Measurements from ENCODE around the gene MYOM3.

Gene MYOM3

DNA sequence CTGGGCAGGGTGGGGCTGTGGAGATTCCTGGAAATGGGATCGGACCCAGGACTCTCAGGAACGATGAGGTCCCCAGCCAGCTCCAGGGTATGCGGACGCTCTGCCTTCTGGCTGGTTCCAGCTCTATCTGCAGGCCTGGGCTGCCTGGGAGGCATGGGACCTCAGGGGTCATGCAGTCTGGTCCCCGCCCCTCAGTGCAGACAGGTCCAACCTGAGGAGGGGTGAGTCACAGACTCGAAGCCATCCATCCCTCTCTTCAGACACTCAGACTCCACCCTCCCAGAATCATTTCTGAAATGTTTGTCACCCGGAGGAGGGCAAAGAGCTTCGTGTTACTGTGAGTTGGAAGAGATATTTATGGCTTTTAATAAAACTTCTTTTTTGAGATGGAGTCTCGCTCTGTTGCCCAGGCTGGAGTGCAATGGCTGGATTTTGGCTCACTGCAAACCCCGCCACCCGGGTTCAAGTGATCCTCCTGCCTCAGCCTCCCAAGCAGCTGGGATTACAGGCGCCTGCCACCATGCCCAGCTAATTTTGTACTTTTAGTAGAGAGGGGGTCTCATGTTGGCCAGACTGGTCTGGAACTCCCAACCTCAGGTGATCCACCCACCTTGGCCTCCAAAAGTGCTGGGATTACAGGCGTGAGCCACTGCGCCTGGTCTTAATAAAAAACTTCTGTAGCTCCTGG is 5.9 kb upstream of the MYOM3 start:
- no peak overlapping the region for H3K4me3 ChIP-seq (ENCODE audit: control insufficient read depth, low read depth, low read length)
- no peak for DNase-seq (ENCODE audit: low read depth)
- TF ChIP-seq, protein P1, sequence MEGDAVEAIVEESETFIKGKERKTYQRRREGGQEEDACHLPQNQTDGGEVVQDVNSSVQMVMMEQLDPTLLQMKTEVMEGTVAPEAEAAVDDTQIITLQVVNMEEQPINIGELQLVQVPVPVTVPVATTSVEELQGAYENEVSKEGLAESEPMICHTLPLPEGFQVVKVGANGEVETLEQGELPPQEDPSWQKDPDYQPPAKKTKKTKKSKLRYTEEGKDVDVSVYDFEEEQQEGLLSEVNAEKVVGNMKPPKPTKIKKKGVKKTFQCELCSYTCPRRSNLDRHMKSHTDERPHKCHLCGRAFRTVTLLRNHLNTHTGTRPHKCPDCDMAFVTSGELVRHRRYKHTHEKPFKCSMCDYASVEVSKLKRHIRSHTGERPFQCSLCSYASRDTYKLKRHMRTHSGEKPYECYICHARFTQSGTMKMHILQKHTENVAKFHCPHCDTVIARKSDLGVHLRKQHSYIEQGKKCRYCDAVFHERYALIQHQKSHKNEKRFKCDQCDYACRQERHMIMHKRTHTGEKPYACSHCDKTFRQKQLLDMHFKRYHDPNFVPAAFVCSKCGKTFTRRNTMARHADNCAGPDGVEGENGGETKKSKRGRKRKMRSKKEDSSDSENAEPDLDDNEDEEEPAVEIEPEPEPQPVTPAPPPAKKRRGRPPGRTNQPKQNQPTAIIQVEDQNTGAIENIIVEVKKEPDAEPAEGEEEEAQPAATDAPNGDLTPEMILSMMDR (IDR thresholded peaks at IDR 0.05; ENCODE audit: control insufficient read depth, insufficient read depth, low read depth, low read length, missing control alignments): no peak

DNA sequence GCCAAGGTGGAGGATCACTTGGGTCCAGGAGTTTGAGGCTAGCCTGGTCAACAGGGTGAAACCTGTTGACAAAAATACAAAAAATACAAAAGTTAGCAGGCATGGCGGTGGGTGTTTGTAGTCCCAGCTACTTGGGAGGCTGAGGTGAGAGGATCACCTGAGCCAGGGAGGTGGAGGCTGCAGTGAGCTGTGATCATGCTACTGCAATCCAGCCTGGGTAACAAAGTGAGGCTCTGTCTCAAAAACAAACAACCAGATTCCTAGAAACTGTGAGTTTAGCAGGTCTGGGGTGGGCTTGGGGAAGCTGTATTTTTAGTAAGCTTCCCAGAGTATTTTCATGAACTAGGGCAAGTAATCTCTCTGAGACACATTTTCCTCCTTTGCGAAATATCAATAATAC is 5.2 kb upstream of the MYOM3 start:
- H3K4me3 ChIP-seq (ENCODE audit: control insufficient read depth, low read depth, low read length): no peak overlapping the region
- TF ChIP-seq, protein P1 (IDR thresholded peaks at IDR 0.05; ENCODE audit: control insufficient read depth, insufficient read depth, low read depth, low read length, missing control alignments): no peak
- DNase-seq (ENCODE audit: low read depth): no peak

DNA sequence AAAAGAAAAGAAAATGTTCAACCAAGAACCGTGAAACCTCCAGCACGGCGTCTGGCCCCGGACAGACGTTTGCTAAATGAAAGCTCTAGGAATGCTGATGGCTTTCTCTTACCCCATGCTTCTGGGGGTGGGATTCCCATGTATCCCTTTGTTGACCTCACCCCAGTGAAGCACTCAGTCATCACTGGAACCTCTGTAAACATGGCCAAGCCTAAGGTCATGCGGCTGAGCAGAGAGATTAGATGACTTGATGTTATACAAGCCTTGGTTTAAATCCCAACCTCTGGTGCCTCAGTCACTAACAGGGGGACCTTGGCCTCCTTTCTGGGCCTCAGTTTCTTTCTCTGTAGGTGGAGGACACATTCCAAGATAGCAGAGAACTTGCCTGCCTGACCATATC is 2.8 kb upstream of the MYOM3 start:
- H3K4me3 ChIP-seq (ENCODE audit: control insufficient read depth, low read depth, low read length): no peak overlapping the region
- TF ChIP-seq, protein P1 (IDR thresholded peaks at IDR 0.05; ENCODE audit: control insufficient read depth, insufficient read depth, low read depth, low read length, missing control alignments): no peak
- no peak for DNase-seq (ENCODE audit: low read depth)

DNA sequence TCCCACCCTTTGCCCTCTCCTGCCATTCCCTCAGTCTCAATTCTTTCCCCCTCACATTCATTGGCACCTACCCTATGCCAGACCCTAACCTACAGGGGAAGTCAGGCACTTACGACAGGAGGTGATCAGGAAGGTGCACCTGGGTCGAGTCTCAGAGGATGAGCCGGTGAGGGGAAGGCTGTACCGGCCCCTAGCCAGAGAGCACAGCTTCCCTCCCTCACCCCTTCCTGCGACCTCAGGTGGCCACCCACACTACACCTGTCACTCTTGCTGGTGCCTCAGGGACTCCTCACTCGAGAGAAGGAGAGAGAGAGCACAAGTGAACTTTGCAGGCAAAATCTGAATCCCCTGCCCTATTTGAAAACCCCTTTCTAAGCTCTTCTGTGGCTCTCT is 1.7 kb upstream of the MYOM3 start:
- H3K4me3 ChIP-seq (ENCODE audit: control insufficient read depth, low read depth, low read length): no peak overlapping the region
- no peak for DNase-seq (ENCODE audit: low read depth)
- TF ChIP-seq, protein P1 (IDR thresholded peaks at IDR 0.05; ENCODE audit: control insufficient read depth, insufficient read depth, low read depth, low read length, missing control alignments): no peak

DNA sequence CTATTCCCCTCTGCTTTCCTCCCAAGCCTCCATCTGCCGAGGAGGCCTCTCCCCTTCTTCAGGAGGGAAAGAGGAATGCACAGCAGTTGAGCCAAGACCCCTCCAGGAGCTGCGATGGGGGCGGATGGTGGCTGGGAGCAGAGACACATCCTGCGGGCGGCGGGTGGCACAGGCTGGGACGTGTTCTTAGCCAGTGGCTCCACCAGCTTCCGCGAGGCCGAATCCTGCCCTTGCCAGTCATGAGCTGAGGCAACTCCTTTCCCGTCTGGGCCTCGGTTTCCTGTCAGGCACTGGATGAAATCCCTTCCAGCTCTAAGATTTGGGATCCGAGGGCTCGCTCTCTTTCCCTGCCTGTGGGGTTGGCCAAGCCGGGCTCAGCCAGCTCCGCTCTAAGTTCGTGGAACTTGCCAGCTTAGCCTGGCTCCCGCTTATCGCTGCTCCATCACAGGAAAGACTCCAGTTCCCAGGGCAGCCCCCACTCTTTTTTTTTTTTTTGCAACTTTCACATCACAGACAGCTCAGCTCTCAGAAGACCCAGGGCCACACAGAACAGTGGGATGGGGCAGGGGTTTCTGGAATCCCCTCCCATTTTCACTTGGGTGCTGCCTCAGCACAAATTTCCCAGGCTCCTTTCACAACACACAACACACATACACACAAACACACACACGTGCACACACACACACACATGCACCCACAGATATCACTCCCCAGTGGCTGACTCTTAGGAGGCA is 506 bp downstream of the MYOM3 start:
- H3K4me3 ChIP-seq (ENCODE audit: control insufficient read depth, low read depth, low read length): no peak overlapping the region
- no peak for DNase-seq (ENCODE audit: low read depth)
- TF ChIP-seq, protein P1 (IDR thresholded peaks at IDR 0.05; ENCODE audit: control insufficient read depth, insufficient read depth, low read depth, low read length, missing control alignments): no peak

DNA sequence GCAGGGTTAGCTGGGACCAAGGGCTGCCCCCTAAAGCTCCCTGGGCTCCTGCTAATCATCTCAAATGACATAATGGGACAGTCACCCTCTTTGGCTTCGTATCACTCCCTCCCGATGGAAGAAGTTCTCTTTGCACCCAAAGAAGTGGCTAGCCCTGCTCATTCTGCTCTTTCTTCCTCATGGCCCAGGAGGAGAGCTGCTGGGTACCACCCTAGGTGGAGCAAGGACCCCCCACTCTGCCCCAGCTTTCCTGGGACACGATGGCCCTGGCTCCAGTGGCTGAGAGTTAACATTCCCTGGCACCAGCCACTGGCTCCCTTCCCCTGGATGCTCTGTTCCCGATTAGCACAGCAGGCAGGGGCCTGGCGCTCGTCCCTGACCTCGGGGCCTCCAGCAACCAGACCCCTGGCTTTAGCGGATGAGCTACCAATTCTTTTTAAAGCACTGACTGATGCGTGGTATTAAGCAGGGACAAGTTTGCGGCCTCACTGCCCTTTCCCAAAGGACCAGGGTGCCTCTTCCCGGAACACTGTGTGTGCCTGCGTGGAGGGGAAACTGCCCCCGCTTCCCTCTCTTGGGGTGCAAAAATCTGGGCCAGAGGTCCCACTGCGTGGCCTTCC is 1.2 kb downstream of the MYOM3 start:
- TF ChIP-seq, protein P1 (IDR thresholded peaks at IDR 0.05; ENCODE audit: control insufficient read depth, insufficient read depth, low read depth, low read length, missing control alignments): no peak
- DNase-seq (ENCODE audit: low read depth): no peak
- no peak overlapping the region for H3K4me3 ChIP-seq (ENCODE audit: control insufficient read depth, low read depth, low read length)

Data from AG09309 (cell line).